Brain pericyte (primary cell): ENCODE measurements around the gene GTPBP6.
"Not testable (repeated sequence)": the region's sequence is repeated elsewhere in the genome, so short reads cannot be mapped to it uniquely, and the experiment has no call there.

Experiments used
- DNase-seq: peaks from one replicate; pipeline ENCODE4 v3.0.0-alpha.2; 2012; ENCODE audit warnings: low read depth, low spot score

The GTPBP6 gene

GRCh38 chrX:352181-352580 is 33.6 kb upstream of the GTPBP6 start:
- no peak for DNase-seq

GRCh38 chrX:351736-352135 is 33.1 kb upstream of the GTPBP6 start:
- DNase-seq: no peak

- DNase-seq: not testable (repeated sequence)
Measured at GRCh38 chrX:351324-351641, 32.7 kb upstream of the GTPBP6 start.

DNA sequence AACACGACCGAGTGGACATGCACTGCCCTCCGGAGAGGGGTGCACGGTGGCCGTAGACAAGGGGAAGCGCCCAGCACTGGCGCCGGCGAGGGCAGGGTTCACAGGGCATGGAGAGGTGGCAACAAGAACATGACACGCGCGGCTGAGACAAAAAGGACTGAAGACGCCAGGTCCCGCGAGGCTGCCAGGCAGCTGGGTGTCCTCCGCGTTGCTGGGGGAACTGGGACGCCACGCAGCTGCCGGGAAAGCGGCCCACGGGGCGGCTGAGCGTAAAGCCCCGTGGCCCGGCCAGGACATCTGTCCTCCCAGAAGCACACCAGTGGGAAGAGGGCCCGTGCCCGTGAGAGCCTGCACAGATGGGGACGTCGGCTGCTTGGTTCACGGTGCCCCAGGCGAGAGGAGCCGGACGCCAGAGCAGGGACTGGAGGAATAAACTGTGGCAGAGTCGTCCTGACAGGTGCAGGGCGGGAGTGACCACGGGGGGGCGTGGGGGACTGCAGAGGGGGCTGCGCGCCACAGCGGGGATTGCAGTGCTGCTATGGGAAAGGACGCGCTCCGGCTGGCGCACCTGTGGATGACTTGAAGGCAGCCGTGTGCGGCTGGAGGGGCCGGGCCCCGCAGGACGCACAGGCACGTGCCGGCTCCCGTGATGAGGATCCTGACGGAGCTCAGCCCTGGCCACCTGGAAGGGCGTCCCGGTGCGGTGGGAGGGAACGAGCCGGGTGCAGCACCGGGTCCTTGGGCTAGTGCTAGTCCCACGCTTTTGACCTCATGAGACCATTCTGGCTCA is 32.1 kb upstream of the GTPBP6 start:
- no peak for DNase-seq

GRCh38 chrX:350148-350533 is 31.5 kb upstream of the GTPBP6 start:
- DNase-seq: no peak

- no peak for DNase-seq
Measured at GRCh38 chrX:349702-350101, 31.1 kb upstream of the GTPBP6 start.

GRCh38 chrX:349196-349595 is 30.6 kb upstream of the GTPBP6 start:
- no peak for DNase-seq

GRCh38 chrX:348461-349117 is 30.0 kb upstream of the GTPBP6 start:
- DNase-seq: no peak

GRCh38 chrX:347351-348117 is 28.9 kb upstream of the GTPBP6 start:
- DNase-seq: no peak

DNA sequence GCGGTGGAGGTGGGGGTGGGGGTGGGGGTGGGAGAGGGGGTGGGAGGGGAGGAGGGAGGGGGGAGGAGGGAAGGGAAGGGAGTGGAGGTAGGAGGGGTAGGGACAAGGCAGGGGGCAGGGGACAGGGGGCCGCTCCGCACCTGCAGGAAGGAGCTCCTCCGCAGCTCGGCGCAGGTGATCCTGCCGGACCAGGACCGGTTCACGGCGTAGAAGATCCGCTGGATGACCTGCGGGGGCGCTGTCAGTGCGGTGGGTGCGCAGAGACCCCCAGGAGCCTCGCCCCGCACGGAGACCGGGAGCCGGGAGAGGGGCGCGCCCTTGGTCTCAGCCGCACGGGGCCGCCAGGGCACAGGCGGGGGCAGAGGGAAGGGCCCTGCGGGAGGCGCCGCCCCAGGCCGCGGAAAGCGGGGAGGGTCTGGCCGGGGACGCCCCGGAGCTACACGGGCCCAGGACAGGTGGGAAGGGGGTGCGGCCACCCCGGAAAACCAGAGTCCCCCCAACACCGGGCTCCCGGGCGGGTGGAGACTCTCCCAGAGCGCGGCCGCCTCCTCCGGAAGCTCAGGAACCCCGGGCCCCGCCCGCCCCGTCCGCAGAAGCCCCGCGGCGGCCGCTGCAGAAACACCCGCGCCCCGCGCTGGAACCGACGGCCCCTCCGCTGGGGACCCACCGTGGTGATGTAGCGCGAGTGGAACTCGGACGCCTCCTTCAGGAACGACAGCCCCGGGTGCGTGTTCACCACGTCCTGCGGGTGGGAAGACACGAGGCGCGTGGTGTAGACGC is 27.6 kb upstream of the GTPBP6 start:
- DNase-seq: no peak

GRCh38 chrX:345020-345925 is 26.7 kb upstream of the GTPBP6 start:
- DNase-seq: no peak

GRCh38 chrX:344371-344901 is 25.8 kb upstream of the GTPBP6 start:
- no peak for DNase-seq

GRCh38 chrX:341541-342101 is 23.0 kb upstream of the GTPBP6 start:
- DNase-seq: no peak

DNA sequence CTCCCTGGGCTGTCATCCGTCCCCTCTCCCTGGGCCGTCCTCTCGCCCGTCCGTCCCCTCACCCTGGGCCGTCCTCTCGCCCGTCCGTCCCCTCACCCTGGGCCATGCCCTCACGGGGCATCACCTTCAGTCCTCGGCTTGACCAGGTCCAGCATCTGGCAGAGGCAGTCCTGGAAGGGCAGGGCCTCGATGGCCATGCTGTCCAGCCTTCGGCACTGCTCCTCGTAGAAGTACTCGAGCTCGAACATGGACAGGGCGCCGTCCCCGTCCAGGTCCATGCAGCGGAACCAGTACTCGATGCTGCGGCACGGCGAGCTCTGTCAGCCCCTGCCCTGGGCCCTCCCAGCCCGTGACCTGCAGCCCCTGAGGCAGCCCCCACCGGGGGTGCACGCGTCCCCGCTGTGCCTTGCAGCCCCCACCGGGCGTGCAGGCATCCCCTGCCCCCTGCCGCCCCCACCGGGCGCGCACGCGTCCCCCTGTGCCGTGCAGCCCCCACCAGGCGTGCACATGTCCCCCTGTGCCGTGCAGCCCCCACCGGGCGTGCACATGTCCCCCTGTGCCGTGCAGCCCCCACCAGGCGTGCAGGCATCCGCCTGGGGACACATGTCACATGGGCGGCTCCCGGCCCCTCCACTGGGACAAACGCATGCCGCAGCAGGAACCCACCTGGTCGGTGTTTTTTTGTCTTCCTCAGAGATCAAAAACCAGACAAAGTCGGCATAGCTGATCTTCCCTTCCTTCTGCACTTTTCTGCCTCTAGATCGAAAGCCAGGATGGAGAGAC is 22.2 kb upstream of the GTPBP6 start:
- DNase-seq: no peak

GRCh38 chrX:340121-340520 is 21.5 kb upstream of the GTPBP6 start:
- no peak for DNase-seq

DNA sequence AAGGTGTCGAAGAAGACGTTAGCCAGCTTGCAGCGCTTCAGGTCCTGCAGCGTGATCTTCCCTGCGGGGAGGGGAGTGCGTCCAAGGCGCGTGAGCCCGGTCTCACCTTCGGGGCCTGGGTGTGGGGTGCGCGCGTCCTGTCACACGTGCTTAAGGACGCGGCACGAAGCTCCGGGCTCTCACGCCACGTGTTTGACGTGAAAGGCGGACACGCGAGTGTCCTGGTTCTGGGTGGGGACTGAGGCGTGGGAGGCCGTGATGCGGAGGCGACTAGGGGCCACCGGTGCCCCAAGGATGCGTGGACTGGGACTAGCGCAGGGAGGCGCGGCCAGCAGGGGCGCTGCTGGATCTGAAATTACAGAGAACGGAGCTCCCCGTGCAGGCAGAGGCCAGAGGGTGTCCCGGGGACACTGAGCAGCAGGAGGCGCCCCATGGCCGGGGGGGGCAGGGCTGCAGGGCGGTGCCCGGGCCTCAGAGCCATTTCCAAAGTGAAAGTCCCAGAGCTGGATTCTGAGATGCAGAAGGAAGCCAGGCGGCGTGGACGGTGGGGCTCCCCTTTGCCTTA is 20.3 kb upstream of the GTPBP6 start:
- no peak for DNase-seq

DNA sequence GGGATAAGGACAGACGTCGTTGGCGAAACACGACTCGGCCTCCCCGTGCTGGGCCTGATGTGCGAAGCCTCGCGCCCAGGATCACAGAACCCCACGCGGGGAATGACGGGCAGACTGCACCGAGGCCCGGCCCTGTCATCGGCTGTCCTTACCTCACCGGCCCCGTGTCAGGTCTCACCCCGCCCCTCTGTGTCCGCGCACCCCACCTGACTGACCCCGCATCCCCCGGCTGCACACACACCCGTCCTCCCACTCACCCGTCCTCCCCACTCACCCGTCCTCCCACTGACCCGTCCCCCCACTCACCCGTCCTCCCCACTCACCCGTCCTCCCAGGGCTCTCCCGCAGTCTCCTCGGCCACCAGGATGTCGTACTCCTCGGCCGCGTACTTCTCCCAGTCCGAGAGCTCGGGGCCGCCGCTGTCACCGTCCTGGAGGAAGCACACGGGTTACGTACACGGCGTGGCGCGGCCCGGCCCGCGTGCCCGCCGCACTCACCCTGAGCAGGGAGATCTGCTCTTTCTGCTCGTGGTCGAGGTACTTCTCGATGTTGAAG is 19.8 kb upstream of the GTPBP6 start:
- no peak for DNase-seq

DNA sequence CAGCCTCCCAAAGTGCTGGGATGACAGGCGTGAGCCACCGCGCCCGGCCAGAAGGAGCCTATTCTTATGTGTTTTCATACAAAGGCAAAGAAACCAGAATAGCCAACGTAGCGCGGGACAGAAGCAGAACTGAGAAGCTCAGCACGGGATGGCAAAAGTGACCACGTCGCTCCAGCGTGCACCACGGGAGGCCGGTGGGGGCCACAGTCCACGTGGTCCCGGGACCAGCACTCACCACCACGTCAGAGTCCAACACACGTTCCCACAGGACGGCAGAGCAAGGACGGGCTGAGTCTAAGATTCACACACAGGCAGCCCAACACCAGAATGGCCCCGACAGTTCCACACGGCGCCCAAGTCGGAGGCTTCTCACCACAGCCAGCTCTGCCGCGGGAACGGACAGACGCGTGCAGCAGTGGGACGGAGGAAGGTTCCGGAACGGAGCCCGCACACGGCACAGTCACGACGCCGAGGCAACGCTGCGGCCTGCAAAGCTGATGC is 18.8 kb upstream of the GTPBP6 start:
- no peak for DNase-seq

GRCh38 chrX:336227-336626 is 17.6 kb upstream of the GTPBP6 start:
- DNase-seq: no peak
